ENCODE results near the gene PNKP.

The PNKP gene

DNA sequence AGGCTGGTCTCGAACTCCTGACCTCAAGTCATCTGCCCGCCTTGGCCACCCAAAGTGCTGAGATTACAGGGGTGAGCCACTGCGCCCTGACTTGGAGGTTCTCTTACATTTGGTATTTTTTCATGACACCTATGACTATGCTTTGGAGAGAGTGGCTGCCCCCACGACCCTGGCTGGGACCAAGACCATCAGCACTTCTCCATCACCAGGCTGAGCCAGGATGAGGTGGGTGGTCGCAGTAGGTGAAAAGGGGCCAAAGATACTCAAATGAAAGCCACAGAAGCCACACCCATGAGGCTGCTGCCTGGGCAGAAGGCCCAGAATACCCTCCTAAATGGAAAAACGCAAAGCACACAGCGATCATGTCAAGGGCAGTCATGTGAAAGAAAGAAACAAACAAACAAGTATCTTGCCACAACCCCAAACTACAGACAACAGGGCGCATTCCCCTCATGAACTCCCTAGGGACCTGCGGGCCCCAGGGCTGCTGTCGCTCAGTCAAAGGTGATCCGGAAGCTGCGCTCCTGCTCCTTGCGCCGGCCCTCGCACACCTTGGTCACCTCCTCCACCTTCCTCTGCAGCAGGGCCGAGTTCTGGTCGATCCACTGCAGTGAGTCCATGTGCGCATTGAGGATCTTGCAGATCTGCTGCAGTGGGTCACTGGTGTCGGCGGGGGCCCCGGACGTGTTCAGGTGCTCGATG, 40.5 kb upstream of the PNKP start:
- TF ChIP-seq, protein P1, sequence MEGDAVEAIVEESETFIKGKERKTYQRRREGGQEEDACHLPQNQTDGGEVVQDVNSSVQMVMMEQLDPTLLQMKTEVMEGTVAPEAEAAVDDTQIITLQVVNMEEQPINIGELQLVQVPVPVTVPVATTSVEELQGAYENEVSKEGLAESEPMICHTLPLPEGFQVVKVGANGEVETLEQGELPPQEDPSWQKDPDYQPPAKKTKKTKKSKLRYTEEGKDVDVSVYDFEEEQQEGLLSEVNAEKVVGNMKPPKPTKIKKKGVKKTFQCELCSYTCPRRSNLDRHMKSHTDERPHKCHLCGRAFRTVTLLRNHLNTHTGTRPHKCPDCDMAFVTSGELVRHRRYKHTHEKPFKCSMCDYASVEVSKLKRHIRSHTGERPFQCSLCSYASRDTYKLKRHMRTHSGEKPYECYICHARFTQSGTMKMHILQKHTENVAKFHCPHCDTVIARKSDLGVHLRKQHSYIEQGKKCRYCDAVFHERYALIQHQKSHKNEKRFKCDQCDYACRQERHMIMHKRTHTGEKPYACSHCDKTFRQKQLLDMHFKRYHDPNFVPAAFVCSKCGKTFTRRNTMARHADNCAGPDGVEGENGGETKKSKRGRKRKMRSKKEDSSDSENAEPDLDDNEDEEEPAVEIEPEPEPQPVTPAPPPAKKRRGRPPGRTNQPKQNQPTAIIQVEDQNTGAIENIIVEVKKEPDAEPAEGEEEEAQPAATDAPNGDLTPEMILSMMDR (conservative IDR thresholded peaks at IDR 0.05): no peak
- no peak for TF ChIP-seq ZFX (IDR thresholded peaks at IDR 0.05)
- H3K27ac ChIP-seq: no peak overlapping the region

DNA sequence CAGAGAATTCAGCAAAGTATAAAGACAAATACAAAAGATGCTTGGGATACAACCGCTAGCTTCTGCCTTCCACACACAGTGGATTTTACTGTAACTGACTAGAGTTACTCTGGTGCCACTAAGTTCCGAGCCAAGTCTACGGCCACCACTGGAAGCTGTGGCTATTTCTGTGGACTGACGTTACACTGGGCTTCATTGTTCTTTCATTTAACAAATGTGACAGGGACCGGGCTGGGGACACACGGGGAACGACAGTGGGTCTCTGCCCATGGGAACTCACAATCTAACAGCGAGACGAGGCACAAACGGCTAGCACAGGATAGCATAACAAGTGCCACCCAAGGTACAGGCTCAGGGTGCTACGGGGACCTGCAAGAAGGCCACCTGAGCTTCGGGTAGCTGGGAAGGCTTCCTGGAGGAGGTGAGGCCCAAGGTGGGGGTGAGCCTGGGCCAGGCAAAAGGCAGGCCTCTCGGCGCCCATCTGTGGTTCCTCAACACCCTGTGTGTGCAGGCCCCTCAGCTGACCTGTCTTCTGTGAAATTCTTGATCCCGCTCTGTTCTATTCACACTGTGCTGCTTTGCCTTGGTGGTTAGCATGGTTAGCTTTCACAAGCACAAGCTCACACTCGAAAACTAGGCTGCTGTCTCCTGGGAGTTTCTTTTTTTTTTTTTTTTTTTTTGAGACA, 39.6 kb upstream of the PNKP start:
- no peak overlapping the region for H3K27ac ChIP-seq
- TF ChIP-seq, protein P1 (conservative IDR thresholded peaks at IDR 0.05): no peak
- TF ChIP-seq ZFX (IDR thresholded peaks at IDR 0.05): no peak

DNA sequence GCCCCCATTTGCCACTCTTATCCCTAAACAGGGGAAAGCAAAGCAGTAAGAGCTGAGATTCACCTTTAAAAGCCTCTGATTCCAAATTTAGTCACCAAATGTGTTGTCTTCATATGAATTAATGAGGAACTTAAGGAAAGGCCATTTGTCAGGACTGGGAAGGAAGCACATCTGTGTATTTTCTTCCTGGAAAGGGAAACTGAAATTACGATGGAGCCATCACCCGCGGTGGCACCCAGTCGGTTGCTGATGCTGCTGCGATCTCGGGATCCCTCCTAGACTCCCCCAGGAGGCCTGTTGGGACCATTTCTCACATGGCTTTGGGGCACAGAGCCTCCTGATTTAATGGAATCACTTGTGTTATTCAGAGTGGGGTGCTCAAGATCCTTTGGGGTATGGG, 36.8 kb upstream of the PNKP start:
- H3K27ac ChIP-seq: no peak overlapping the region
- no peak for TF ChIP-seq ZFX (IDR thresholded peaks at IDR 0.05)
- TF ChIP-seq, protein P1 (conservative IDR thresholded peaks at IDR 0.05): no peak

DNA sequence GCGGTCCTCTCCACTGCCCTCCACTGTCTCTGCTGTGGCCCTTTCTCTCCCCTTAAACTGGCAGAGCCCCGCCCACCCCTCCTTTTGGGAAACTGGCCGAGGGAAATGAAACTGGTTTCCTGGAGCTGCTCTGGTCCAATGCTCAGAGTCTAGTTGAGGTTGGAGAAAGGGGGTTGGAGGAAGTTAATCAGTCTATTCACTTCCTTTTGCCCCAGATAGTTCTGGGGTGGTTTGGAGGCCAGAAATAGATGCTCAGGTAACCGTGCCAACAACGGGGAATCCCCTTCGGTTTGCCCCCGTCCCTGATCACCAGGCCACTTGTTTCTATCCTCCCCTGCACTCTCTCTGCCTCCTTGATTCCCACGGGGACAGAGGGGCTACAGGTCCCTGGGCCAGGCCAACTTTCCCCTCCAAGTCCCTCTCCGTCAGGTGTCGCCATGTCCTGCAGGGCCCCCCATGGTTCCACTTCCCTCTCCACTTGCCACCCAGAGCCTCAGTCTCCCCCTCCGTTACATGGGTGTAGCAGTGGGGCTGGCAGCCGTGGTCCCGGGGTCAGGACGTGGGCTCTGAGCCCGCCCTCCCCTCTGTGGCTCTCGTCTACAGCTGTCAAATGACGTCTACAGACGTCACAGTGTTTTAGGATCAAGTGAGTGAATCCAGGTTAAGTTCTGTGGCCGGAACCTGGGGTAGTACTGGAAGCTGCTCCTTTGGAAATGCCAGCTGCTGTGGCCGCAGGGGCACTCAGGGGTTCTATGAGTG, 29.7 kb upstream of the PNKP start, which contains the start of gene IL4I1:
Gene IL4I1 (minus strand): TSS at position 25 of the 759 bp plus-strand sequence. CDS start 727 bp downstream, outside the sequence.
- H3K27ac ChIP-seq: no peak within 1 kb of the TSS
- TF ChIP-seq, protein P1 (conservative IDR thresholded peaks at IDR 0.05): no peak
- TF ChIP-seq ZFX (IDR thresholded peaks at IDR 0.05): no peak

DNA sequence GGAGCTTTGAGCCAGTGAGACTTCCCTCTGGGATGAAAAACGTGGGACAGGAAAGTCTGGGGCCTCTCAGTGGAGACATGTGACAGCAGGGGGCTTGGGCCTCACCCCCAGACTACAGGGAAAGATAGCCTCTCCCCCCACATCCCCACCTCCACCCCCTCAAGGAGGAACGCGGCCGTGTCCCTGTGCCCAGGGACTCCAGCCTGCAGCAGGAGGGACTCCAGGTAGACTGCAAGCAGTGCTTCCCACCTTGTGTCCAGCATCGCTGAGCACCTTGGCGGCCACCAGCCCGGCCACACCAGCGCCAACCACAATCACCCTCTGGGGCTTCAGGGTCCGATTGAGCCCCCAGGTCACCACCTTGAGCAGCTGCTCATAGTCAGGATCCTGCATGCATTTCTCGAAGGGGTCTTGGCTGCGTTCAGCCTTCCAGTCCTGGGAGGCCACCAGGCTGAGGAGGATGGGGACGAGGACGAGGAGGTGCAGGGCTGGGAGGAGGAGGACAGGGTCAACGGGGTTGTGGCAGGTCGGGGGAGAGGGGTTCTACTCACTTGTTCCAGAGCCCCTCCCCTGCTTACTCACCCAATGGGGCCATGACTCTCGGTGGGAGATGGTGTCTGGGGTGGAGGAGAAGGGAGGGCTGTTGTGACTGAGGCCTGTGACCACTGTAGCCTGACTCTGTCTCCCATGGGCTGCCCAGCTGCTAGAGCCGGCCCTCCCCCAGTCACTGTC, 28.4 kb upstream of the PNKP start:
- TF ChIP-seq, protein P1 (conservative IDR thresholded peaks at IDR 0.05): no peak
- TF ChIP-seq ZFX (IDR thresholded peaks at IDR 0.05): no peak
- H3K27ac ChIP-seq: no peak overlapping the region

DNA sequence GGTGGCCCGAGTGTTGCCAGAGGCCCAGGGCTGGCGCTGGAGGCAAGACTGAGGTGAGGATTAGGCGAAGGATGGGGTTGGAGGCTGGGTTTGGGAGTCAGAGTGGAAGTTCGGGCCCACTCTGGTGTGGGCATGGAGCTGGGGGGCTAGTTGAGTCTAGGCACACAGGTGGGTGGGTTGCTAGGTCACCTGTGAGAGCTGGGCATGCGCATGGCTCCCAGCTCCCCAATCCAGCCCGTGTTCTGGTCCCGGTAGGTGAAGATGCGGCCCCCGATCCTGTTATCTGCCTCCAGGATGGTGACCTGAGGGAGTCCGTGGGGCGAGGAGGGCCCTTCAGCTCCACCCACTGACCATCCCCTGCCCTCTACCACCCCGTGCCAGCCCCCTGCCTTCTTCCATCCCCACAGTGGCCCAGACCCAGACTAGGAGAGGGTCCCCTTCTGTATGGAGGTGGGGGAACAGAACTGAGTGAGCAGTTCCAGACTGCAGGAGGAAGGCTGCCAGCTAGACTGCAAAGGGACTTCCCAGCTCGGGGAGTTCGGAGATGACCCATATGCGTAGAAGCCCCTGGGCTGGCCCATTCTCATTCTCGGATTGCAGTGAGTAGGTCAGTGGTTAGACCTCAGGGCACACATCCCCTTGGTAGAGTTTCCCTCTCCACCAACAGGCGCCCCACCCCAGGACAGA, 27.6 kb upstream of the PNKP start:
- H3K27ac ChIP-seq: no peak overlapping the region
- no peak for TF ChIP-seq ZFX (IDR thresholded peaks at IDR 0.05)
- TF ChIP-seq, protein P1 (conservative IDR thresholded peaks at IDR 0.05): no peak

Measured in C4-2B (cell line).